Vagina (tissue), 2 donors: ENCODE data around the gene ANO10. TPM values are rescaled to one million over a fixed set of nuclear protein-coding genes. Genes with fewer than 3 reads are reported as not detected.
"Not testable (repeated sequence)": the region's sequence is repeated elsewhere in the genome, so short reads cannot be mapped to it uniquely, and the experiment has no call there.

Source experiments
- DNase-seq, 2 donors: peaks; one replicate each; pipeline ENCODE4 v3.0.0-alpha.2; 2017; ENCODE audit errors: extremely low spot score in 2 of 2
- H3K27ac ChIP-seq: fragments of 200-600 bp; sonication (generic); one replicate; pipeline ENCODE4 v1.5.1; 2019
- H3K27me3 ChIP-seq: fragments of 200-600 bp; sonication (generic); one replicate; pipeline ENCODE4 v1.5.1; 2019
- H3K36me3 ChIP-seq, 2 donors: fragments of 200-600 bp; sonication (generic); one replicate each; pipeline ENCODE4 v1.5.1; 2017 to 2019
- H3K4me1 ChIP-seq: fragments of 200-600 bp; sonication (generic); one replicate; pipeline ENCODE4 v1.5.1; 2019
- H3K4me3 ChIP-seq, 2 donors: fragments of 200-600 bp; sonication (generic); 1 replicate in 1 of 2; 2 replicates in 1 of 2; pipeline ENCODE4 v1.5.1; 2016 to 2019
- H3K9me3 ChIP-seq: fragments of 200-600 bp; sonication (generic); one replicate; pipeline ENCODE4 v1.5.1; 2019
- CTCF ChIP-seq, 3 experiments: fragments of 450-650 bp in 2 of 3; fragments of 200-600 bp in 1 of 3; sonication (generic) in 1 of 3; IDR thresholded peaks; one replicate each; pipeline ENCODE4 v1.5.1; 2017 to 2019; ENCODE audit warnings: antibody characterized with exemption in 3 of 3, mild to moderate bottlenecking in 2 of 3, moderate library complexity in 2 of 3
- POLR2A ChIP-seq, 2 donors: fragments of 450-650 bp; IDR thresholded peaks; one replicate each; pipeline ENCODE4 v1.6.1; 2017; ENCODE audit warnings: antibody characterized with exemption in 2 of 2, mild to moderate bottlenecking in 2 of 2, moderate library complexity in 2 of 2
- POLR2AphosphoS5 ChIP-seq, 2 donors: sonication (generic); formaldehyde crosslinking; IDR thresholded peaks; one replicate each; pipeline ENCODE4 v1.9.0; 2017; ENCODE audit warnings: antibody characterized with exemption in 2 of 2, mild to moderate bottlenecking in 2 of 2, low read depth in 1 of 2; ENCODE audit not compliant: insufficient read depth in 1 of 2
- intact Hi-C: fragments of 100-400 bp; cut with DNase I; formaldehyde crosslinking; loops from one replicate; pipeline ENCODE4 v1.15.1; 2023
- total RNA-seq: library from RNA; depleted of rRNA; stranded (reverse); fragments of >200 nt; gene quantifications from one replicate; pipeline ENCODE4 v1.2.3, GENCODE V29; 2016

ANO10 gene
- total RNA-seq, 1 donor from 2014 or later: 29.0 TPM

GRCh38 chr3:43484926-43485488, 136.8 kb downstream of the ANO10 start:
- H3K27ac ChIP-seq: no peak overlapping the region
- intact Hi-C loops: no loop called here
- H3K36me3 ChIP-seq: no peaks in the 10 kb centered on the region
- no peak for DNase-seq
- no peaks in the 10 kb centered on the region for H3K9me3 ChIP-seq
- H3K4me1 ChIP-seq: no peaks in the 10 kb centered on the region
- H3K4me3 ChIP-seq: no peak overlapping the region
- no peaks in the 10 kb centered on the region for H3K27me3 ChIP-seq
- TF ChIP-seq POLR2A (IDR thresholded peaks at IDR 0.05) (no peak), POLR2AphosphoS5 (IDR thresholded peaks at IDR 0.05; ENCODE audit: insufficient read depth in 1 of 2, low read depth in 1 of 2) (no peak), CTCF (IDR thresholded peaks at IDR 0.05) (no peak)

GRCh38 chr3:43481375-43481774, 140.4 kb downstream of the ANO10 start:
- intact Hi-C loops: no loop called here
- H3K4me3 ChIP-seq: no peak overlapping the region
- TF ChIP-seq POLR2AphosphoS5 (IDR thresholded peaks at IDR 0.05; ENCODE audit: insufficient read depth in 1 of 2, low read depth in 1 of 2) (no peak), CTCF (IDR thresholded peaks at IDR 0.05) (no peak), POLR2A (IDR thresholded peaks at IDR 0.05) (no peak)
- no peaks in the 10 kb centered on the region for H3K36me3 ChIP-seq
- no peaks in the 10 kb centered on the region for H3K4me1 ChIP-seq
- DNase-seq: no peak
- no peaks in the 10 kb centered on the region for H3K9me3 ChIP-seq
- no peak overlapping the region for H3K27ac ChIP-seq
- H3K27me3 ChIP-seq: no peaks in the 10 kb centered on the region

- H3K27me3 ChIP-seq, H3K9me3 ChIP-seq, H3K27ac ChIP-seq, intact Hi-C loops, H3K4me1 ChIP-seq, DNase-seq, H3K4me3 ChIP-seq, H3K36me3 ChIP-seq: not testable (repeated sequence)
Measured at GRCh38 chr3:43478839-43479238, 143.0 kb downstream of the ANO10 start.

GRCh38 chr3:43478118-43478785, 143.6 kb downstream of the ANO10 start:
- no peak for DNase-seq
- Histone ChIP-seq H3K36me3 (no peaks in the 10 kb centered on the region), H3K27me3 (no peaks in the 10 kb centered on the region), H3K9me3 (no peaks in the 10 kb centered on the region), H3K27ac (no peak overlapping the region), H3K4me3 (no peak overlapping the region), H3K4me1 (no peaks in the 10 kb centered on the region)
- intact Hi-C loops: no loop called here
- TF ChIP-seq POLR2AphosphoS5 (IDR thresholded peaks at IDR 0.05; ENCODE audit: insufficient read depth in 1 of 2, low read depth in 1 of 2): no peak
- TF ChIP-seq CTCF (IDR thresholded peaks at IDR 0.05): no peak
- no peak for TF ChIP-seq POLR2A (IDR thresholded peaks at IDR 0.05)

GRCh38 chr3:43477600-43477999, 144.2 kb downstream of the ANO10 start:
- DNase-seq: no peak
- Histone ChIP-seq H3K27me3 (no peaks in the 10 kb centered on the region), H3K36me3 (no peaks in the 10 kb centered on the region), H3K9me3 (no peaks in the 10 kb centered on the region), H3K4me3 (no peak overlapping the region), H3K4me1 (no peaks in the 10 kb centered on the region), H3K27ac (no peak overlapping the region)
- intact Hi-C loops: no loop called here
- TF ChIP-seq POLR2A (IDR thresholded peaks at IDR 0.05): no peak

- H3K27ac ChIP-seq: no peak overlapping the region
- no peaks in the 10 kb centered on the region for H3K36me3 ChIP-seq
- no peaks in the 10 kb centered on the region for H3K4me1 ChIP-seq
- H3K9me3 ChIP-seq: no peaks in the 10 kb centered on the region
- intact Hi-C loops: no loop called here
- DNase-seq: no peak
- no peaks in the 10 kb centered on the region for H3K27me3 ChIP-seq
- H3K4me3 ChIP-seq: no peak overlapping the region
- TF ChIP-seq POLR2AphosphoS5 (IDR thresholded peaks at IDR 0.05; ENCODE audit: insufficient read depth in 1 of 2, low read depth in 1 of 2) (no peak), CTCF (IDR thresholded peaks at IDR 0.05) (no peak), POLR2A (IDR thresholded peaks at IDR 0.05) (no peak)
Measured at GRCh38 chr3:43473737-43474136, 148.1 kb downstream of the ANO10 start.
